Stomach (tissue), 9 donors: ENCODE measurements around the gene SAMD7. TPM values are rescaled to one million over a fixed set of nuclear protein-coding genes. Genes with fewer than 3 reads are reported as not detected.

Experiments
- DNase-seq, 2 donors: peaks; one replicate each; pipeline versions ENCODE4 v3.0.0 to v3.0.0-alpha.2; 2013 to 2019
- H3K27ac ChIP-seq, 5 donors: fragments of 200-600 bp in 4 of 5; sonication (generic) in 4 of 5; one replicate each; pipeline ENCODE4 v1.5.1; 2013 to 2019; ENCODE audit warnings: mild to moderate bottlenecking in 1 of 5, moderate library complexity in 1 of 5
- H3K27me3 ChIP-seq, 3 donors: fragments of 200-600 bp; sonication (generic); one replicate each; pipeline ENCODE4 v1.5.1; 2017 to 2019; ENCODE audit warnings: mixed run types in 1 of 3
- H3K36me3 ChIP-seq, 4 donors: fragments of 200-600 bp; sonication (generic); 1 replicate in 3 of 4; 2 replicates in 1 of 4; pipeline ENCODE4 v1.5.1; 2016 to 2019
- H3K4me1 ChIP-seq, 4 donors: fragments of 200-600 bp; sonication (generic); one replicate each; pipeline ENCODE4 v1.5.1; 2016 to 2019
- H3K4me3 ChIP-seq, 4 donors: fragments of 200-600 bp; sonication (generic) in 3 of 4; one replicate each; pipeline ENCODE4 v1.5.1; 2016 to 2019; ENCODE audit warnings: mild to moderate bottlenecking in 1 of 4
- H3K9me3 ChIP-seq, 4 donors: fragments of 200-600 bp; sonication (generic); one replicate each; pipeline ENCODE4 v1.5.1; 2016 to 2019
- CTCF ChIP-seq, 7 experiments: fragments of 450-650 bp in 4 of 7; fragments of 200-600 bp in 3 of 7; sonication (generic) in 3 of 7; IDR thresholded peaks; one replicate each; pipeline ENCODE4 v1.5.1; 2016 to 2019; ENCODE audit warnings: antibody characterized with exemption in 7 of 7, control low read depth in 2 of 7, mild to moderate bottlenecking in 1 of 7
- EP300 ChIP-seq: sonication (generic); formaldehyde crosslinking; IDR thresholded peaks from one replicate; pipeline ENCODE4 v1.6.1; 2017; ENCODE audit warnings: antibody characterized with exemption
- POLR2A ChIP-seq, 4 donors: fragments of 450-650 bp; IDR thresholded peaks; one replicate each; pipeline ENCODE4 v1.6.1; 2016; ENCODE audit warnings: antibody characterized with exemption in 4 of 4, control low read depth in 2 of 4, mild to moderate bottlenecking in 1 of 4, moderate library complexity in 1 of 4
- POLR2AphosphoS5 ChIP-seq, 3 donors: sonication (generic); formaldehyde crosslinking; IDR thresholded peaks; one replicate each; pipeline ENCODE4 v1.6.1; 2016; ENCODE audit warnings: antibody characterized with exemption in 3 of 3
- WGBS, 5 donors: extraction: QIAGEN DNeasy Blood & Tissue Kit in 3 of 5; methylation state at CpG; one replicate each; pipeline versions ENCODE4 v1.1.5 to v1.1.7; 2013 to 2018; 5-methylcytosine and 5-hydroxymethylcytosine counted together
- intact Hi-C: fragments of 100-400 bp; cut with DNase I; formaldehyde crosslinking; loops from one replicate; pipeline ENCODE4 v1.15.1; 2023; ENCODE audit warnings: low total_unique reads
- polyA plus RNA-seq, 3 donors: library from polyadenylated mRNA; stranded (reverse); fragments of 200-250 nt; gene quantifications; one replicate each; pipeline ENCODE4 v1.2.3, GENCODE V29; 2013
- total RNA-seq, 5 donors: library from RNA; depleted of rRNA; stranded (reverse); fragments of >200 nt; gene quantifications; one replicate each; pipeline versions ENCODE4 v1.1.0 to v1.2.3, GENCODE V29; 2014 to 2016
- donor health status: healthy with polysubstance abuse.
- donor health status: Bipolar disorder and iron deficiency.
- donor health status: healthy.

SAMD7 gene
- total and polyA plus RNA-seq, 8 donors: not detected

- peaks cover 0 to 20% (median 6%) of the 10 kb centered on the region in 4 donors for H3K36me3 ChIP-seq
- H3K27ac ChIP-seq: peak overlapping the region; percentile 29 to 55 (median 42)
- DNase-seq: peak in 1 of 2 donors; percentile 42
Measured at GRCh38 chr3:169865176-169865767, 46.1 kb upstream of the SAMD7 start.

GRCh38 chr3:169867584-169868210 is 43.7 kb upstream of the SAMD7 start:
- H3K36me3 ChIP-seq: no peaks in the 10 kb centered on the region
- peak overlapping the region in 2 of 5 donors; percentile 24 to 87 for H3K27ac ChIP-seq
- WGBS, 5 donors: 93 to 95% (median 95%) methylated on average over 3 of the region's 3 CpGs
- H3K9me3 ChIP-seq: no peaks in the 10 kb centered on the region
- no peak for TF ChIP-seq EP300
- no peak for TF ChIP-seq POLR2AphosphoS5 (IDR thresholded peaks at IDR 0.05)
- no peak for TF ChIP-seq POLR2A (IDR thresholded peaks at IDR 0.05)
- TF ChIP-seq CTCF (IDR thresholded peaks at IDR 0.05): no peak
- H3K4me1 ChIP-seq: peaks cover 9 to 43% (median 18%) of the 10 kb centered on the region in 4 donors
- intact Hi-C loops: no loop called here
- no peaks in the 10 kb centered on the region for H3K27me3 ChIP-seq
- peak overlapping the region in 1 of 4 donors; percentile 38 for H3K4me3 ChIP-seq
- DNase-seq: no peak

More at GRCh38 chr3:169865176-169865767, 46.1 kb upstream of the SAMD7 start:
- no peaks in the 10 kb centered on the region for H3K9me3 ChIP-seq
- intact Hi-C loops: no loop called here
- peaks cover 0 to 7% (median 0%) of the 10 kb centered on the region in 3 donors for H3K27me3 ChIP-seq
- H3K4me3 ChIP-seq: no peak overlapping the region
- 47 to 65% (median 54%) methylated on average over 12 of the region's 12 CpGs for WGBS, 5 donors
- no peak for TF ChIP-seq POLR2A (IDR thresholded peaks at IDR 0.05)
- no peak for TF ChIP-seq CTCF (IDR thresholded peaks at IDR 0.05)
- no peak for TF ChIP-seq POLR2AphosphoS5 (IDR thresholded peaks at IDR 0.05)
- no peak for TF ChIP-seq EP300
- H3K4me1 ChIP-seq: peaks cover 6 to 24% (median 8%) of the 10 kb centered on the region in 4 donors

- no peak for DNase-seq
- 69 to 85% (median 76%) methylated on average over 2 of the region's 2 CpGs for WGBS, 5 donors
Measured at GRCh38 chr3:169868369-169868768, 43.0 kb upstream of the SAMD7 start.

More at GRCh38 chr3:169868369-169868768, 43.0 kb upstream of the SAMD7 start:
- H3K9me3 ChIP-seq: no peaks in the 10 kb centered on the region
- no peaks in the 10 kb centered on the region for H3K27me3 ChIP-seq
- peak overlapping the region in 3 of 5 donors; percentile 24 to 87 (median 80) for H3K27ac ChIP-seq
- intact Hi-C loops: no loop called here
- peak overlapping the region in 2 of 4 donors; percentile 18 to 38 for H3K4me3 ChIP-seq
- H3K36me3 ChIP-seq: no peaks in the 10 kb centered on the region
- TF ChIP-seq POLR2AphosphoS5 (IDR thresholded peaks at IDR 0.05) (no peak), POLR2A (IDR thresholded peaks at IDR 0.05) (no peak), EP300 (no peak), CTCF (IDR thresholded peaks at IDR 0.05) (no peak)
- peaks cover 7 to 38% (median 18%) of the 10 kb centered on the region in 4 donors for H3K4me1 ChIP-seq
